Camera-type eye (tissue), 1 donor: ENCODE measurements around the gene TUT7. TPM values are rescaled to one million over a fixed set of nuclear protein-coding genes. Genes with fewer than 3 reads are reported as not detected.

Experiments
- total RNA-seq: library from RNA; depleted of rRNA; stranded (reverse); fragments of >200 nt; gene quantifications from one replicate; pipeline ENCODE4 v1.2.3, GENCODE V29; 2014

TUT7 gene
- total RNA-seq = 41.8 TPM

DNA sequence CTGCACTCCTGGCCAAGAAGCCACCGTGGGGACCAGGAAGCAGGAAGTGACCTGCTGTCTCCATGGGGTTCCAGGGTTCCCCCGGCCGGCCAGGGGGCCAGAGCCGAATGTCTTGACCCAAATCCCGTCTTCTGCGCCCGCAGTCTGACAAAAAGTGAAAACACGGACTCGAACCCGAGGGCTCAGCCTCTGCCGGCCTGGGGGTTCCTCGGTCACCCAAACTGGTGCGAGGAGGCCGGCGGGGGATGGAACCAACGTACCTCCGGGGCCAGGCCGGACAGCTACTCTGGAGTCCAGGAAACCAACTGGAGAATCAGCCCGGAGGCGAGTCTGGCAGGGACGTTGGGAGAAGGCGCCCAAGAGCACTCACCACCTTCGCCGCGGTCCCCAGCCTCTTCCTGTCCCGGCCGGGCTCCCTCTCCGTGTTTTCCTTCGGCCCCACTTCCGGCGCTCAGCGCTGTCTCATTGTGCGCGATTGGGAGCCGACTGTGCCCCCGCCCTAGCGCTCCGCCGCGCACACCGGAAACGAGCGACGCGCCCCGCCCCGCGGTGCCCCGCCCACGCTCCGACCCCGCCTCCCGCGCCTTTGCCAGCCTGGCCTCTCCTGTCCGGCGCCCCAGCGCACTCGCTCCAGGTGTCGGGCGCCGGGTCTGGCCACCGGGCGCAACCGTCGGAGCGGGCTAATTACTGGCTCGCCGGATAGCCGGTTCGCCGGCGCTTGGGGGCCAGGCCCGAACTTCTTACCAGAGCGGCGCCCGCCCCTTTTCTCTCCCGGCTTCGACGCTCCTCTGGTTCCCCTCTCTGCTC is at the start of gene TUT7:
Gene TUT7 (minus strand): TSS at position 400 of the 807 bp plus-strand sequence. CDS start 1,211 bp downstream, outside the sequence.

GRCh38 chr9:86282077-86282978 is 71.9 kb downstream of the TUT7 start, which contains the start of gene ISCA1:
TSS of gene ISCA1 (minus strand) at chr9:86282538. CDS start at chr9:86282458, 80 bp downstream.

DNA sequence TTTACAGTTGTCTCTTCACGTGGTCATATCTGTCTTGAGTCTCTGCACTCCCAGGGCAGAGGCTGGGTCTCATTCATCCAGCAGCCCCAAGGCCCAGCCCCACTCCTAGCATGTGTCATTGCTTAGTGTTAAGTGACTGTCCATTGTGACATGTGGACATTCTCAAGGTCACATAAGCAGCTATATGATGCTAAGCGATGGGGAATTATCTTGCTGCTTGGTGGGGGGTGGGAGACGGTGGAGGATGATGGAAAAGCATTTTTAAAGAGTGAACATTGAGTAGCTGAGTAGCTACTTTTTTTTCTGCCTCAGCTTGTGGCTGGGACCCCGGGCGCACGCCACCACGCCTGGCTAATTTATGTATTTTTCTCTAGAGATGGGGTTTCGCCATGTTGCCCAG is 94.7 kb downstream of the TUT7 start, which contains the start of gene C9orf153:
Gene C9orf153 (minus strand): TSS at position 101 of the 400 bp plus-strand sequence. CDS start 30,054 bp downstream, outside the sequence.

Other genes starting within 250 kb of the TUT7 start
- gene C9orf153, start 94.8 kb downstream of the TUT7 start, total RNA-seq = 1.2 TPM
- 72.2 TPM for gene ISCA1, start 71.9 kb downstream of the TUT7 start, total RNA-seq